HG02852 (cell line): Measurements from ENCODE around the gene TDRD10.

Source experiments
- ATAC-seq: cut with Tn5 transposase; IDR thresholded peaks from one replicate; pipeline ENCODE4 v1.9.1; 2021; ENCODE audit warnings: mild to moderate bottlenecking, moderate library complexity; ENCODE audit not compliant: unreplicated experiment

The TDRD10 gene

GRCh38 chr1:154551474-154551873 lies 49.5 kb downstream of the TDRD10 start:
- ATAC-seq: no peak

GRCh38 chr1:154552036-154552435 lies 50.0 kb downstream of the TDRD10 start:
- ATAC-seq: no peak

- ATAC-seq: no peak
Measured at GRCh38 chr1:154553056-154554030, 51.3 kb downstream of the TDRD10 start.

DNA sequence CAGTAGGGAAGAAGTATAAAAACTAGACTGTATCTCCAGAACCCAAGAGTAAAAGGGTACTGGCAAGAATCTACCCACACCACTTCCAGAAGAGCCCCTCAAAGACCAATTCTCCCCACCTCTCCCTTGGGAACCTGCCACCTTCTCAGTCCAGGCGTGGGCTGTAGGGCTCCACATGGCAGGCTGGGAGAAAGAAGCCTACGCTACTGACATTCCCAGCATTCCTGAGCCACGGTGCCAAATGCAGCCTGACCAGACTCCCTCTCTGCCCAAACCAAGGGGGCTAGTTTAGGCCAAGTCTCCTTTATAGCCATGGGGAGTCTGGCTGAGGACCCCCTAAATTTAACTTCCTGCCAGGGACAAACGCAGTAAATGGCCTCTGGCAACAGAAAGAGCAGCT lies 54.4 kb downstream of the TDRD10 start:
- ATAC-seq: no peak

GRCh38 chr1:154557248-154557938 lies 55.4 kb downstream of the TDRD10 start:
- ATAC-seq: no peak

GRCh38 chr1:154557939-154558719 lies 56.1 kb downstream of the TDRD10 start, which contains the start of gene UBE2Q1:
UBE2Q1 (minus strand) TSS chr1:154558662; CDS start chr1:154558553, 109 bp downstream.
- peak; percentile 8 for ATAC-seq

- peak; percentile 91 for ATAC-seq
Measured at GRCh38 chr1:154558720-154559465, 56.9 kb downstream of the TDRD10 start.

DNA sequence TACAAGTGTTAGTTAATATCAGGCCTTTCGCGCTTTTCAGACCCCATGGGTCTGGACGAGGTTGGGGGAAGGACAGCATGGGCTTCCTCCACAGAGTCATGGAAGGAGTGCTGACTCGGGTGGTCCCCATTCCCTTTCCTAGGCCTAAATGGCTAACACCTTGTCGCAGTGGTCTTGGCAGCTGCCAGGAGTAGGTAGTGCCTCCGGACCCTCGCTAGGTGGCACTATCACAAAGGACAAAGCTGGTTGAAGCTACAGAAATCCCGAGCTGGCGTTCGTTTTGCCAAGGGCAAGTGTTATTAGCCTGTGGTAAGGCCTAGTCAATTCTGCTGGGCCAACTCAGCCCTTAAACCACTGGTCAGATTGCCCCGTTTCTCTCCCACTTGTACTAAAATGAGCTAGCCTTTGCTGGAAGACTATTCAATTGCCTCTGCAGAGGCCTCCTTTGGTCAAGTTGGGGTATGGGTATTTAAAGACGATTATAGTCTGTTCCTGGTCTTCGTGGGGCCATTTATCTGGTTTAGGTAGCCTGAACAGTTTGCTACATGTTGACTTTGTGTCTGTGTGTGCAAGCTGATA lies 57.5 kb downstream of the TDRD10 start:
- no peak for ATAC-seq

DNA sequence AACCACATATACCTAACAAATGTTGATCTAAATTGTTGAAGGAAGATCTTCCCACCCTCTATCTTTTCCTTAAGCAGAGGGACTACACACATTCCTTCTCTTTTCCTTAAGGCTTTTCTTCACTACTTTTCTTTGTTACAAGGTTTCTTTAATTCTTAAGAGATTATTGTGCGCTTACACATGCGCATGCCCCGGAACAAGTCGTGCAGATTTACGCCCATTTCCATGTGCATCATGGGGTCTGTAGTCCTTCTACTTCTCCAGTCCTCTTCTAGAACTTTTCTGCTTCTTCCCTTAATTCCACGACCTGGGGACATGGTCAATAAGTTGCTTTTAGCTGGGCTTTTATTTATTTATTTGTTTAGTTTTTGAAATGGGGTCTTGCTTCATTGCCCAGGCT lies 63.9 kb downstream of the TDRD10 start:
- no peak for ATAC-seq

DNA sequence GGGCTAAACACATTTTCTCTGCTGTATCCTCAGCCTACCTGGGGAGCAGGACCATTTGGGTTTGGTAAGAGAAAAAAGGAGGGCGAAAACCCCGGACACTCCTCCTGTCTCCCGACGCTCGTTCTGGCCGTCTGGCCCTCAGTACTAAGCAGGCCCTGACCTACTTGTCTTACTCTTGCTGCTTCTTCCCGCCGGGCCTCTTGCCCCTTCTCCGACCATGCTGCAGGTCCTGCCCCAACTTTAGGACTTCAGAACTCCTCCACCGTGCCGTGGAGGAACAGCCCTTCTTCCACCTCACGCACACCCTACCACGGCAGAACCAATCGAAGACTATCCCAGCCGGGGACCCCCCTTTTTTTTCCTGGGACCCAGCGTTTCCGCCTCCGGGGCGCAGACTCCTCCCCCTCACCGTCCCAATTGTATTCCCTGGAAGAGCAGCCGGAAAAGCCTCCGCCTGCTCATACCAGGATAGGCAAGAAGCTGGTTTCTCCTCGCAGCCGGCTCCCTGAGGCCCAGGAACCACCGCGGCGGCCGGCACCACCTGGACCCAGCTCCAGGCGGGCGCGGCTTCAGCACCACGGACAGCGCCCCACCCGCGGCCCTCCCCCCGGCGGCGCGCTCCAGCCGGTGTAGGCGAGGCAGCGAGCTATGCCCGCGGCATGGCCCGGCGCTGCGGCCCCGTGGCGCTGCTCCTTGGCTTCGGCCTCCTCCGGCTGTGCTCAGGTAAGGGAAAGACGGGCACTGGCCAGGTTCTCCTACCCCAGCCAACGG lies 65.6 kb downstream of the TDRD10 start, which contains the start of gene CHRNB2:
Gene CHRNB2 (plus strand): TSS at position 393 of the 771 bp plus-strand sequence. CDS start 267 bp downstream, at position 660.
- ATAC-seq: peak; percentile 52

- no peak for ATAC-seq
Measured at GRCh38 chr1:154568157-154568815, 66.3 kb downstream of the TDRD10 start.

DNA sequence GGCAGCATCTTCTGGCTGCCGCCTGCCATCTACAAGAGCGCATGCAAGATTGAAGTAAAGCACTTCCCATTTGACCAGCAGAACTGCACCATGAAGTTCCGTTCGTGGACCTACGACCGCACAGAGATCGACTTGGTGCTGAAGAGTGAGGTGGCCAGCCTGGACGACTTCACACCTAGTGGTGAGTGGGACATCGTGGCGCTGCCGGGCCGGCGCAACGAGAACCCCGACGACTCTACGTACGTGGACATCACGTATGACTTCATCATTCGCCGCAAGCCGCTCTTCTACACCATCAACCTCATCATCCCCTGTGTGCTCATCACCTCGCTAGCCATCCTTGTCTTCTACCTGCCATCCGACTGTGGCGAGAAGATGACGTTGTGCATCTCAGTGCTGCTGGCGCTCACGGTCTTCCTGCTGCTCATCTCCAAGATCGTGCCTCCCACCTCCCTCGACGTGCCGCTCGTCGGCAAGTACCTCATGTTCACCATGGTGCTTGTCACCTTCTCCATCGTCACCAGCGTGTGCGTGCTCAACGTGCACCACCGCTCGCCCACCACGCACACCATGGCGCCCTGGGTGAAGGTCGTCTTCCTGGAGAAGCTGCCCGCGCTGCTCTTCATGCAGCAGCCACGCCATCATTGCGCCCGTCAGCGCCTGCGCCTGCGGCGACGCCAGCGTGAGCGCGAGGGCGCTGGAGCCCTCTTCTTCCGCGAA lies 69.4 kb downstream of the TDRD10 start:
- ATAC-seq: no peak

DNA sequence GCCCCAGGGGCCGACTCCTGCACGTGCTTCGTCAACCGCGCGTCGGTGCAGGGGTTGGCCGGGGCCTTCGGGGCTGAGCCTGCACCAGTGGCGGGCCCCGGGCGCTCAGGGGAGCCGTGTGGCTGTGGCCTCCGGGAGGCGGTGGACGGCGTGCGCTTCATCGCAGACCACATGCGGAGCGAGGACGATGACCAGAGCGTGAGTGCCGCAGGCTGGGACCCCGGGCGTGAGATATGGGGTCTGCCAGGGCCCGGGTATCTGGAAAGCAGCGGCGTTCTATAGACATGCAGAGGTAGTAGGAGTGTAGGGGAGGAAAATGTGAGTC lies 69.9 kb downstream of the TDRD10 start:
- ATAC-seq: no peak

GRCh38 chr1:154572468-154573167 lies 70.6 kb downstream of the TDRD10 start:
- no peak for ATAC-seq

GRCh38 chr1:154573168-154573510 lies 71.1 kb downstream of the TDRD10 start:
- no peak for ATAC-seq

- ATAC-seq: no peak
Measured at GRCh38 chr1:154574716-154575115, 72.7 kb downstream of the TDRD10 start.

DNA sequence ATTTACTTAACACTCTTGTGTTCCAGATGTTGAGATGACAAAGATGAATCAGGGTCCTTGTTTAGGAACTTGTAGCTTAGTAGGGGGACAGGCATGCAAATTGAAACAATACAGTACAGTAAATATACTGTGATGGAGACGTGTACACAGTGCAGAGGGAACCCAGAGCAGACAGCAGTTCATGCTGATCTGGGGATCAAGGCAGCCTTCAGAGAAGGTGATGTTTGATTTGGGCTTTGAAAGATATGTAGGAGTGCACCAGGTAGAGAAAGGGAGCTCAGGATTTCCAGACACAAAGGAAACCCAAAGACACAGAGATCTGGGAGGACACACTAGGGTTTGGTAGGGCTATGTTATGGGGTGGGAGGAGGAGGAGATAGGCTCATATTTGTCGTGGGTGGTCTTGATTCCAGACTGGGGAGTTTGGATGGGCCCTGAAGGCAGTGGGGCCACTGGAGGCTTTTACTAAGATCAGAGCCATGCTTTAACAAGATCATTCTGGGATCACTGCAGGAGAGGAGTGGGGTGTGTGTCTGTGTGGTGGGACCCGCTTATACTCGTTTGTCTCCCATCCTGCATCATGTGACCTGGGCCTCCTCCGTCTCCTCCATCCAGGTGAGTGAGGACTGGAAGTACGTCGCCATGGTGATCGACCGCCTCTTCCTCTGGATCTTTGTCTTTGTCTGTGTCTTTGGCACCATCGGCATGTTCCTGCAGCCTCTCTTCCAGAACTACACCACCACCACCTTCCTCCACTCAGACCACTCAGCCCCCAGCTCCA lies 73.3 kb downstream of the TDRD10 start:
- no peak for ATAC-seq
